GM18502 (cell line): ENCODE measurements around the gene ADRB2.
"Not testable (repeated sequence)": the region's sequence is repeated elsewhere in the genome, so short reads cannot be mapped to it uniquely, and the experiment has no call there.

Experiments used
- ATAC-seq: cut with Tn5 transposase; IDR thresholded peaks from one replicate; pipeline ENCODE4 v1.9.1; 2021; ENCODE audit warnings: mild to moderate bottlenecking; ENCODE audit not compliant: unreplicated experiment, poor library complexity

ADRB2 gene

GRCh38 chr5:148849461-148849860, 23.1 kb downstream of the ADRB2 start:
- no peak for ATAC-seq

- ATAC-seq = no peak
Observed at GRCh38 chr5:148850836-148851235, 24.4 kb downstream of the ADRB2 start.

GRCh38 chr5:148853868-148854267, 27.5 kb downstream of the ADRB2 start:
- peak; percentile 79 for ATAC-seq

GRCh38 chr5:148855249-148856008, 29.0 kb downstream of the ADRB2 start:
- ATAC-seq = no peak

GRCh38 chr5:148856009-148856367, 29.6 kb downstream of the ADRB2 start:
- ATAC-seq = no peak

DNA sequence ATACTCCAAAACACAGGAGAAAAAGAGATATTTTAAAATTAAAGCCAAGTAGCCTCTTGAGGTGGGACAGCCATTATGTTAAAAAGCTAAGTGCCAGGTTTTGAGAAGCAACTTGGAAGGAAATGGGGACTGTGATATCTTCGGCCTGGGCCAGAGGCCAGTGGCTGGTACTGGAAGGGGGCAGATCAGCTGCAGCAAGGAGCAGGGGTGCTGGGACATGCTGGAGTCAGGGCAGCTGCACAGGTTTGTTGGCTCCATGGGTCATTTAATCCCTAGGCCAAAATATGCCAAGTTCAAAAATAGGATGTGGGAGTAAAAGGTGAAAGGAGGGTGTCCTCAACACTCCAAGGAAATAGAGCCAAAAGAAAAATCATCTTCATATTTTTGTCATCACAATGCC, 30.0 kb downstream of the ADRB2 start:
- no peak for ATAC-seq

DNA sequence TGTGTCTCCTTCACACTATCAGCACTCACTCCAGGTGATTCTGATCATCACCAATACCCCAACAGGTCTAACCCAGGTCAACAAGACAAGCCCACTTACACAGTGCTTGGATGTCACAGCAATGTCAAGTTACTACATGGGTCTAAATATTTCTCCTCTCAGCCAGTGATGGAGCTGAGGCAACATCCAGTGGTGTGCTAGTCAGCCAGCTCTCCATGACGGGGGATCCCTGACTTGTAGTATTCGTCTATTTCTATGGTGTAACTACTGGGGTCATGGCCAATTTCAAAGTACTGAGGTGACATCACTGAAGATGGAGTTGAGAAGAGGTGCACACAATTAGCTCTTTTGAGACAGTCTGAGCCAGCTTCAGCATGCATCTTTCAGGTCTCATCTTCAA, 31.1 kb downstream of the ADRB2 start:
- ATAC-seq = no peak

DNA sequence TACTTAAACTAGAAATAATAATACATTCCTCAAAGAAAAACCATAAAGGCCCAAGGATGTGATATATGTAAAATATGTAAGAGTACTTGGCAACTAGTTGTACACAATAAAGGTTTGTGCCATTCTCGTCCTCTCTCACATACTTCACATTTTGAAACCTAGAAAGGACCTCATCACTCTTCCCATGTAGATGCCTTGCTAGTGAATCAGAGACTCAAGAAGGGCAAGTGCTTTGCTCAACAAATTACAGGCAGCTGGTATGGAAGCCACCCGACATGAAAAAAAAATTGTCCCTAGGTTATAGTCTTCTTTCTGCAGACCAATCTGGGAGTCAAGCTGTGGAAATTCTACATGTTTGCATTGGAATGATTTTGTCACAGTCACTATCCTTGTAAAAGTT, 31.7 kb downstream of the ADRB2 start:
- no peak for ATAC-seq

DNA sequence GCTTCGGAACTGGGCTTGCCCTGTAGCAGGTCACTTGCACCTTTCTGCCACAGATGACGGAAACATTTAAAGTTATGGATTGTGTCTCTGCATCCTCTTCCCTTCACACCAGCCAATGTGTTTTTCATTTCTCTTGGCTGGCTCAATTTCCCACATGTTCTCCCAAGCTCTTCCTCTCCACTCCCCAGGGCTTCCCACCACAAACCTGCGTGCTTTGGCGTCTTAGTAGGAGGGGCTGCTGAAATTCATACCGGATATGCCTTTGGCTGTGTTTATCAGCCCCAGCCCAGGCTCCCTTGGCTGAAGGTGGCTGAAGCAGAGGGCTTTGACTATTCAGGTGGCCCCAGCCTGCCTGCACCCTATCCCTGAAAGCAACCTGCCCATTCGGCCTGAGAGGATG, 32.1 kb downstream of the ADRB2 start:
- ATAC-seq = no peak

- ATAC-seq = no peak
Observed at GRCh38 chr5:148859703-148860102, 33.3 kb downstream of the ADRB2 start.

DNA sequence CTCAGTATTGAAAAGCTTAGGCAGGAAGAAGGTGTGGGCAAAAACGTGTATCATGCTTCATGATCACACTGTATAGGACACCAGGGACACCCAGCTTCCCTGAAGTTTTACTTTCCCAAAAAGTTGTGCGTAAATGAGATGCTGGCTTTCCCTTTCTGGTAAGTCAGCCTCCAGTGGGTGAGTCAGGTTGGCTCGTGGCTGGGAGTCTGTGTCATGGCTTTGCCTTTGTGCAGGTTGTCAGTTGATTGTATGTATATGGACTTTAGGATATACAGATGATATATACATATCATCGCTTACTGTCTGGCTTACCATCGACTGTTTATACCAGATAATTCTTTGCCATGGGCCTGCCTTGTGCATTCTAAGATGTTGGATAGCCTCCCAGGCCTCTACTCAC, 34.2 kb downstream of the ADRB2 start:
- ATAC-seq = no peak

GRCh38 chr5:148861088-148861487, 34.7 kb downstream of the ADRB2 start:
- no peak for ATAC-seq

GRCh38 chr5:148861696-148862095, 35.3 kb downstream of the ADRB2 start:
- no peak for ATAC-seq

GRCh38 chr5:148864113-148864841, 37.9 kb downstream of the ADRB2 start:
- no peak for ATAC-seq

GRCh38 chr5:148866024-148866423, 39.6 kb downstream of the ADRB2 start:
- ATAC-seq = no peak

DNA sequence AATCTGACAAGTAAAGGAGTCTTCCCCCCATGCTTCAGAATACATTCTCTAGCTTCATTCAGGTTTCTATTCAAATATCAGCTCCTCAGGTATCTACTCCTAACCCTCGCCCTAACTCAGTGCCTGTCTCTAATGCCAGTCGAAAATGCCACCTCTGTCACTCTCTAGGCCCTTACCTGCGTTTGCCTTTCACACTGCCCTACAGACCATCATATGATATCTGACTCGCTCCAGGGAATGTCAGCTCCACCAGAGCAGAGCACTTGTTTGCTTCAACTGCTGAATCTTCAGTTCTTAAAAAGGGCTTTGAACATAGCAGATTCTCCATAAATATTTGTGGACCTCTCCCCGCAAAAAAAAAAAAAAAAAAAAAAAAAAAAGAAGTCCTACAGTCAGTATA, 46.7 kb downstream of the ADRB2 start:
- ATAC-seq = no peak

DNA sequence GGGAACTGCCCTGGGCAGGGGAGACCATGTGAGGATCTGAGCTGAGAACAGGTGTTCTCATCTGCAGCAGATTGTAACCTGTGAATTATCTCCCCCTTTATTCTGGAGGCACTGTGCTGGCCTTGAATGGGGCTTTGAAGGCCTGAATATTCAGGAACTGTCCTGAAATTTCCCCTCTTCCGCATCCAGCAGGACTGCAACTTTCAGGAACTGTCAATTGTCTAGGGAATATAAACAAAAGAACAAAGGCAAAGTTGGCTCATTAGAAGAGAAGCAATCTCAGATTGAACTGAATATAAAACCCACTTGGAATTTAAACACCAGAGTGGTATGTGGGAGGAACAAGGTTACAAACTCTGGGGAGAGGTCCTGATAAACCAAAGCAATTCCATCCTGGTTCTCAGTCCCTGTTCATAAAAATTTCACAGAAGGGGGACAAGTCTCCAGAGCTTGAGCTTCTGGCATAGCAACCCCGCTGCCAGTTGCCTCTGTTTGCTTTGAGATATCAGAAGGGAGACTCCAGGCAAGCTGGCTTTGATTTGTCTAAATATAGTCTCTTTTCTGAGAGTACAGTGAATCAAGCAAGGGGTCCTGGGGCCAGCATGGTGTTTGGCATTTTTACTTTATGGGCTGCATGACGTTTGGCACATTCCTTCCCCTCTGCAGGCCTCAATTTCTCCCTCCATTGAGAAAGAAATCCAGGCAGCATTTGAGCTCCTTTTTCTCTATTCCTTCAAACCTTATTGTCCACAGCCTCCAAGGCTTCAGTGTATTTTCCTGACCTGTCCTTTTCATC, 47.5 kb downstream of the ADRB2 start:
- ATAC-seq = no peak

DNA sequence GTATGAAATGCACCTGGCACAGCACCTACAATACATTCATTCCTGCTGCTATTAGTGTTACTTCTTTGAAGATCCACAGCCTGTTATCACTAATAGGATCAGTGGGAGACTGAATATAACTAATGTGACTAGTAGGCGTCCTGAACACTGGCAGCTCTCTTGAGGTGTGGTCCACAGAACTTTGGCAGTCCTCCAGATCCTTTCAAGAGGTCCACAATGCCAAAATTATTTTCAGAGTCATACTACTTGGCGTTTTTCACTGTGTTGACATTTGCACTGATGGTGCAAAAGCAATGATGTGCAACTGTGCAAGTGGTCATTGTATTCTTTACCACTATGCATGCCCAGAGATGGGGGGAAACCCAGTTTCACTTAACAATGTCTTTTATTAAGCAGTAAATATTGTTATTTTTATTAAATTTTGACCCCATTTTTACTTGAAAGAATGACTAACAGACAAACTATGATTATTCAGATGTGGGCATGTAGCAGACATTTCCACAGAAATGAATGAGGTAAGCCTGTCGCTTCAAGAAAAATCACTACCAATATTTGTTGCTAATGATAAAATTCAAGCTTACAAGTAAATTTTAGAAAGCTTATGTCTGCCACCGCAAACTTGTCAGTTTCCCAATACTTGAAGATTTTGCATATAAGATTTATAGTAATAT, 48.9 kb downstream of the ADRB2 start:
- ATAC-seq = no peak

DNA sequence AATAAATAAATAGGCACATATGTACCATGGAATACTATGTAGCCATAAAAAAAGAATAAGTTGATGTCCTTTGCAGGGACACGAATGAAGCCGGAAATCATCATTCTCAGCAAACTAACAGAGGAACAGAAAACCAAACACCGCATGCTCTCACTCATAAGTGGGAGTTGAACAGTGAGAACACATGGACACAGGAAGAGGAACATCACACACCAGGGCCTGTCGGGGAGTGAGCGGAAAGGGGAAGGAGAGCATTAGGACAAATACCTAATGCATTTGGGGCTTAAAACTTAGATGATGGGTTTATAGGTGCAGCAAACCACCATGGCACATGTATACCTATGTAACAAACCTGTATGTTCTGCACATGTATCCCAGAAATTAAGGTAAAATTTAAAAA, 51.0 kb downstream of the ADRB2 start:
- not testable (repeated sequence) for ATAC-seq
